Prostate gland (tissue), 2 donors: ENCODE results near the gene HSPA9.

Source experiments
- CTCF ChIP-seq, 4 experiments: fragments of 200-600 bp in 2 of 4; fragments of 450-650 bp in 2 of 4; sonication (generic) in 2 of 4; IDR thresholded peaks; 1 replicate in 3 of 4; 2 replicates in 1 of 4; pipeline ENCODE4 v1.5.1; 2016 to 2019; ENCODE audit warnings: antibody characterized with exemption in 4 of 4, mild to moderate bottlenecking in 2 of 4, moderate library complexity in 2 of 4
- POLR2A ChIP-seq: fragments of 450-650 bp; IDR thresholded peaks from one replicate; pipeline ENCODE4 v1.6.1; 2016; ENCODE audit warnings: antibody characterized with exemption, mild to moderate bottlenecking
- POLR2AphosphoS5 ChIP-seq: sonication (generic); formaldehyde crosslinking; IDR thresholded peaks from one replicate; pipeline ENCODE4 v1.6.1; 2017; ENCODE audit warnings: antibody characterized with exemption

- TF ChIP-seq CTCF (IDR thresholded peaks at IDR 0.05), result no peak
- TF ChIP-seq POLR2A, result no peak
- TF ChIP-seq POLR2AphosphoS5, result no peak
Observed at GRCh38 chr5:138563340-138564118, 11.7 kb downstream of the HSPA9 start.
